ENCODE measurements around the gene PKD2.
"Not testable (repeated sequence)": the region's sequence is repeated elsewhere in the genome, so short reads cannot be mapped to it uniquely, and the experiment has no call there.

The PKD2 gene

DNA sequence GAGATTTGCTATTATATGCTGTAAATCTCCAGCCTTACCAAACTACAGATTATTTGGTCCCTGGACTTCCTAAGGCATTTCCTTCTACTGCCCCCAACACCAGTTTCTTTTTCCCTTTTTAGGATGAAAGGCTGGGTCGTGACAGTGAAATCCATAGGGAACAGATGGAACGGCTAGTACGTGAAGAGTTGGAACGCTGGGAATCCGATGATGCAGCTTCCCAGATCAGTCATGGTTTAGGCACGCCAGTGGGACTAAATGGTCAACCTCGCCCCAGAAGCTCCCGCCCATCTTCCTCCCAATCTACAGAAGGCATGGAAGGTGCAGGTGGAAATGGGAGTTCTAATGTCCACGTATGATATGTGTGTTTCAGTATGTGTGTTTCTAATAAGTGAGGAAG lies 67.9 kb downstream of the PKD2 start:
- DNase-seq = no peak

DNA sequence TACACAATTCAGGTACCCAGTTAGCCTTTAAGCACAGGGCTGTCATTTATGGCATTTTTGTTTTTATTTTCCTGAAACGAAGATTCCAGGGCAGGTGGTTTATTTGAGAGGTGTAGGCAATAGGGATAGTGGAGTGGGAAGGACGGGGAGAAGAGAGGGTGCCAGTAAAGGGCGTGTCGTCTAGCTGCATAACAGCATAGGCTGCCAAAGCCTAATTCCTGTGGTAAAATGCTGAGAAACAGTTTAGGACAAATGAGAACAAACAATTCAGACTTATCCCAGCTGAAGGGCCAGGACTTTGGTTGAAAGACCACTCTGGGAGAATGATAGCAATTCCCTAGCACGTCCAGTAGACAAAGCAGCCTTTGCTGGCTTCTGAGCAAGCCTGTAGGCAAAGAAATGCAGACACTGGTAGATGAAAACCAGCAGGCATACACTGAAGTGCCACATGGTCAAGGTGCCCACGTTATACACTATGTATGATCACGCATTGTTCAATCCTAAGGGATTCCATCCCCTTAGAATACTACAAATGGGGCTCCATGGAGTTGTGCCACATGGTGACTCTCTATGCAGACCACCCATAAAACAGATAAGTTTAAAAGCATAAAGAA lies 70.6 kb downstream of the PKD2 start:
- DNase-seq = no peak

DNA sequence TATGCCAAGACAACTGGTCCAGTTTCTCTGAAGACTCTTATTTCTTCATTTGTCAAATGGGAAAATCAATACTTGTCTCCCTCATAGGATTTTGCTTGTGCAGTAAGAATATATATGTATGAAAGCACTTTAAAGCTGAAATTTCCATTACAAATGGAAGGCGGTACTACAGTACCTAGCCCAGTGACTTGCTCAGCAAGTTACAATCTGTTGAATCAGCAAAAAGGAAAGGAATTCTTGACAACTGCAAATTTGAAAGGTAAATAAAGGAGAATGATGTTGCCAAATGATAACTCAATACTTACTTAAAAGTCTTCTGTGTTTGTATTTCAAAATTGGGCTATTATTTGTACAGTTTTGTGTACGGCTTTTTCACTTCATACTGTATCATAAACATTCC lies 71.1 kb downstream of the PKD2 start:
- no peak for DNase-seq

DNA sequence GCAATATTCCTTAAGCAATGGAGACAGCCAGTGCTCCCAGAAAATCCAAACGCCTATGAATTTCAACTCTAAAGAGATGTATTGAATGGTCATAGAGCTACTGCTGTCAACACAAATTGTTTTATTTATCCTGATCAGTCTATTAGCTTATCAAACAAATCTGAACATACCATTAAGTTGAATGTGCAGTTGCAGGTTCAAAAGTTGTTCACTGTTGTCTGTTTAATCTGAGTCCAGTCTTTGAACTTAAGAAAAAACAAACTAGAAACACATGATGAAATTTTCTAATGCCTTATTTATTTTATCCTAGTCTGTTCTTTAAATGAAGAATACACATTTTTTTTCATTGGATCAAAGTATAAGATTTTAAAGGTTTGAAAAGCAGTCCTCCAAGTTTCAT lies 73.2 kb downstream of the PKD2 start:
- no peak for DNase-seq

DNA sequence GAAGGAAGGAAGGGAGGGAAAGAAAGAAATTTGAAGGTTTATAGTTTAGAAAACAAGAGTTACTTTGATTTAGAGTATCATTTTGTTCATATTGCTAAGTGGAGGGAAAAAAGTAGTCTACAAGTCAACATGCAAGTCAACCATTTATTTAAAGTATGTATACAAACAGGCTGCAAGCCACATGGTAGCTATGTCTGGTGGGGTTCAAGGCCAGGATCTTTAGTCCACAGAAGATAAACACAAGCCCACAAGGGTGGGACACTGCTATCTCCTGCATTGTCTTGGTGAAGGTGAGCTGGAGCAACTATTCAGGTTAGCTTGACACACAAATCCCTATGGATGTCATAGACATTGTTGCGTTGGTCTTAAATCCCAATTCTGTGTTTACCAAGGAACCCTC lies 79.6 kb downstream of the PKD2 start:
- no peak for DNase-seq

DNA sequence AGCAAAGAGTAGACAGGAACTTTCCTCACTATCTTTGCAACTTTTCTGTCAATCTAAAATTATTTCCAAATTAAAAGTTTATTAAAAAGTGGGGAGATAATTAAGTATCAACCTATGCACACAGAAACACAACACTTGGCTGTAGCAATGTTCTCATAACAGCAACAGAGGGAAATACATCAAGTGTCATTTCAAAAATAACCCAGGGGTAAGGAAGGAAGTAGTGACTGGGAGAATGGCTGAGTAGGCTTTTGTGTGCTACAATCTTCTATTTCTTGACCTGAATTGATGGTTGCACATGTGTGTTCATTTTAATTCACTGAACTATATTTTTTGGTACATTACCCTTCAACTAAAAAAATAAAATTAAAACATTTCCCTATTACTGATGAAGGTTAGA lies 83.5 kb downstream of the PKD2 start:
- DNase-seq = no peak

DNA sequence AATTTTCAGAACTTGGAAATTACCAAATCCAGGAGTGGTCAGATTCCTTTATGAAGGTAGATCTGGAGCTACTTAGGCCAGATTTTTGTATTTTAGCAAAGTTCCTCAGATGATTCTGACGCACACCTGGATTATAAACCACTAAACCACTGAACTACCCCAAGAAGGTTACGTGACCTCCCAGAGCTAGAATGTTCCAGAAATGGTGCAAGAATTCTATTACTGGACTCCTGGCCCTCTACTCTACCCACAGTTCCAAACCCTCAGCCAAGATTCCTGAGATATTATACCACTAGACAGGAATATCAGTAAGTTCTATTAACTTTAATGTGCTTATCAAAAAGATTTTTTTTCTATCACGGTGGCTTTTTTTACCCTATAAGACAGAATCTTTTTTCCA lies 83.9 kb downstream of the PKD2 start:
- DNase-seq = no peak

DNA sequence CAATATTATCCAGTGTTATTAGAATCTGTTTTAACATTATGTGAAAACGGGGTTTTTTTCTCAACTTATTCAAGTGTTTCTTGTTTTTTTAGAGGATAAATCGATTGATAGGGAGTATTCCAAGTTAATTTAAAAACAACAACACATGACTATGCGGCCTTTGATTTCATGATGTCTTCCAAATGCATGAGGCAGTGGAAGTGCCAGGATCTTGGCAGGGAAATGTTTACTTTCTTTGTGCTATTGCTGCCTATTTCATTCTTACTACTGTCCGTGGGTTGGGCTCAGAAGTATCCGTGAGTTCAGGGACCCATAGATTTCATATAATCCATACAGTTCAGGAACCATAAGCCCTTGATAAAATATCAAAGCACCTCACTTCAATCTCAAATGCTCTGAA lies 86.4 kb downstream of the PKD2 start:
- no peak for DNase-seq

DNA sequence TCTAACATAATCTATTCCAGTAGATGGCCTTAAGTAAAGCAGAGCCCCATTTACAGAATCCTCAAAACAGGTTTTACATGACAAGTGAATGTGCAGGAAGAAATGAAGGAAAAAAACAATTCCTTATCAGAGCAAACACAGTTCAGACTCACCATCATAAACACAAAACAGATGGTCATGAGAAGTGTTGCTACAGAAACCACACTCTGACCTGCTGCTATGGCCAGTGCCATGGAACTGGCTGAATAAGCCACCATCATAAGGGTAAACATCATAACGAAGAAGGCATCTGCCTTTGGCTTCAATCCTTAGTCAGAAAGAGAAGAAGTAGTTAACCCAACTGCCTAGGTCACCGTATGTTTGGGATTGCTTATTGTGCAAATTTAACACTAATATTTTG lies 89.9 kb downstream of the PKD2 start:
- no peak for DNase-seq

DNA sequence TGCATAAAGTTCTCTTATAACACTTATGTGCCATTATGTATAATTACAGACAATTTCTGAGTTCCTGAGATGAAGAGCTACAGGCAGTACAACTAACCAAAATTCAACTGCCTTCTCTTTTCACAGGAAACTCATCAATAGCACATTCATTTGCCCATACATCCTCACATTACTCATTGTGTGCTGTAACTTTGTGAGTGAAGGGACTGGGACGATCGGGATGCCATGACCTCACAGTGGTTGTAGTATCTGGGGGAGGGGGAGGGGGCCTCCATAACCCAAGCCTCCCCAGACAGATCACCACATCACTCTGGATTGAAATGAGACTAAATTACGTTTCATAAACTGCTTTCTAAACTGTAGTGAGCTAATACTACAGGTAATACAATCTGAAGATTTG lies 90.3 kb downstream of the PKD2 start:
- DNase-seq = no peak

DNA sequence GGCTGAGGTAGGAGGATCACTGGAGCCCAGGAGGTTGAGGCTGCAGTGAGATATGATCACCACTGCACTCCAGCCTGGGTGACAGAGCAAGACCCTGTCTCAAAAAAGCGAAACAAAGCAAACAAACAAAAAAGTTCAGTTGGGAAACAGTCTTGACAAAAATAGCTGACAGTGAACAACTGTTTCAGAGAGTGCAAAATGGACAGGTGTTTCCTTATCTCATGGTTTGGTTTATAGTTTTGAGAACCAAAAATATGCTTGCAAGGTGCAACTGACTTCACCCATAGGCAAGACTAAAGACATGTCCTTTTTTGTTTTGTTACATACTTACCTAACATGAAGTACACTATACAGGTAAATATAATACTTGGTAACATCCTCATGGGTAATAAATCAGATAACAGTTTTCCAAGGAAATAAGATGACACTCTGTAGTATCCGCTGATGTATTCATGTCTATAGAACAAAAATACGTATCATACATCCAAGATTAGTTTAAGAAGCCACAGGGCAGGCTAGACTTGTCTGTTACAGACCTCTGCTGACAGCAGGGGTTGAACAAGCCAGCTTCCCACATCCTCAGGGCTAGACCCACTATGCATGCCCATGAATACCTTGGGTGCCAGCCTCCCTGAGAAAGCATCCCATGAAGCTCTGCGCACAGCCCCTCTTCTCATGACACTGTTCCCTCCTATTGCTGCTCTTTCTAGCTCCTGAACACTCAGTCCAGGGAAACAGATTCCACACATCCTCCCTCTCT lies 91.7 kb downstream of the PKD2 start:
- DNase-seq = no peak

DNA sequence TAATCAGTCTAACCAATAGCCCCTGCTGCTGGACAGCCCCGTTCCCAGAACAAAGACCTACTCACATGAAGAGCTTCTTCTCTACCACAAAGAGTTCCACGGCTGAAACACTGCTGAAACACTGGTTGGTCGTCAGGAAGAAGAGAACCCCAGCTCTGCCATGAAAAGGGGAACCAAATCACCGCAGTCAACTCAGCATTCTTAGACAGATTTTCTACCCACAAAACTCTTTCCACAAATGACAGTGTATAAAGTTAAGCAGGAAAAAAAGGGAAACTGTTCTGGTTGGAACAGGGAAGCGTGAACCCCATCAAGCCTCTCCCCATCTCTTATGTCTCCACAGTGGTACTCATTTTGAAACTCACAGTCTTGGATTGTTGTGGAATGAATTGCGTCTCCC lies 93.7 kb downstream of the PKD2 start:
- DNase-seq = no peak

DNA sequence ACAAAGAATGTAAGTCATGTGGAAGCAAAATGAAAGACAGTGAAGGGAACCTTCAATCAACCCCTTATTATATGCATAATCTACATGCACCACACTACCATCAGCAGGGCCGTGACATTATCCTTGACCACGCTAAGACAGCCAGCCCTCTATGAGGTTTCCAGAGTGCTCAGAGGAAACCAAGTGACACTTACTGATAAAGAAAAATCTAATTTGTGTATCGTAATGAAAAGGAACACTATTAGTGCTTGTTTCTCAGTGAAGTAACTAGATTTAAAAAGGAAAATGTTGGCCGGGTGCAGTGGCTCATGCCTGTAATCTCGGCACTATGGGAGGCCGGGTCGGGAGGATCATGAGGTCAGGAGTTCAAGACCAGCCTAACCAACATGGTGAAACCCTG lies 94.6 kb downstream of the PKD2 start:
- no peak for DNase-seq

DNA sequence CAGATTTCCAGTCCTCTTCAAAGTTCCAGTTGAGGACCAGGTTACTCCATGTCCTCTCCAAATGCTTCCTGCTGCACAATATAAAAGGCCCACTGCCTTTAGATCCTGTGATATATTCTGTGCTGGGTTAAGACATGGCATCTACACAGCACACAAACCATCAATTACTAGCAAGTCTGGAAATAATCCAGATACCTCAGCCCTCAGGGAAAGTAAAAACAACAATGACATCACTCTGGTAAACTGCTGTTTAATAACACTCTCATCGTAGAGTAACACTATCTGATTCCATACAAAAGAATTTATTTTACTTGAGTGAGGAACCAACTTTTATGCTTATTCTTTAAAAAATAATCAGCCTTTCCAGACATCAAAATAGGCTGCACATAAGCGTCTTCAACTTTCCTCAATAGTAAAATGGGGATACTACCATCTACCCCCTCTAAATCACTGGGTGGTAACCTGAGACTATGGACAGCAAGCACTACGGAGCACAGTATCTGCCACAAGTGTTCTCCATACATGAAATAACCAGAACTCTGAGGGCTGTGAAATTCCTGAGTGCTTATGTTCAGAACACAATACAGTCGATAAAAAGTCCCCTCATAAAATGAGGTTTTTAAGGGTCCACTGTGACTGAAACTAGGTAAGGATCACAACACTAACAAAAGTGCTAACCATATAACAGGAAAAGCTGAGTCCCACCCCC lies 97.6 kb downstream of the PKD2 start:
- no peak for DNase-seq

DNA sequence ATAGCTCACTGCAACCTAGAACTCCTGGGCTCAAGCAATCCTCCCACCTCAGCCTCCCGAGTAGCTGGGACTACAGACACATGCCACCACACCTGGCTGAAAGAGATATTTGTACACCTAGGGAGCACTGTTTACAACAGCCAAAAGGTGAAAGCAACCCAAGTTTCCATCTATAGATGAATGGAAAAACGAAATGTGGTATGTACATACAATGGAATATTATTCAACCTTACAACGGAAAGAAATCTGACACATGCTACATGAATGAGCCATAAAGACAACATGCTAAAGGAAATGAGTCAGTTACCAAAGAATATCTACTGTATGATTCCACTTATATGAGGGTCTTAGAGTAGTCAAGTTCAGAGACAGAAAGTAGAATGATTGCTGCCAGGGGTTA lies 98.8 kb downstream of the PKD2 start:
- no peak for DNase-seq

DNA sequence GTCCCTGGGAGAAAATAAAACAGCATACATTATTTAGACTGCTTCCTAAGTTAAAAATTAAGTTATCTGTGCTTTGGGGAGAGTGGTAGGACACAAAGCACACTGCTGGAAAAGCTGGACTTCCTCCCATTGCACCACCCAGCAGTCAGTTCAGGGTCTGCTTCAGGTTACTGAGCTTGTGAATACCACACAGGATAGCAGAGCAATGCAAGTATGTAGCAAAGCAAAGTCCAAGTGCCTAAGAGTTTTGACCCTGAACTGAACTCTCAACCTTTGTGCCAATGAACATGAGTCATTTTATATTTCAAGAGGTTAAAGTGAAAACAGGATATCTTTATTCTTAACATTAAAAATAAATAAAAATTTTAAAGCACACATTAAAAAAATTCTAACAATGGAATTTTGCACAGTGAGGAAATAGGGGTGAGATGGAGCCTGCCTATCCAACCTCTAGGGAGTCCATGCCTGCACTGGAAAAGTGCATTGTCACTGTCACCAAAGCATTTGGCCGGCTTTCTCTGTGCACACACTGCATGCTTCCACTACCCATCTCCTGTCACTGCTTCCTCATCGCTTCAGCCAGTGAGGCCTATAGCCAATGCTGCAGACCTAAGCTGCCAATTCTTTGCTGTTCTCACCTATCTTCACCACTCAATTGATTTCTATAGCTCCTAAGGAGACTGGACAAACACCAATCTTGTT lies 100.1 kb downstream of the PKD2 start:
- no peak for DNase-seq

DNA sequence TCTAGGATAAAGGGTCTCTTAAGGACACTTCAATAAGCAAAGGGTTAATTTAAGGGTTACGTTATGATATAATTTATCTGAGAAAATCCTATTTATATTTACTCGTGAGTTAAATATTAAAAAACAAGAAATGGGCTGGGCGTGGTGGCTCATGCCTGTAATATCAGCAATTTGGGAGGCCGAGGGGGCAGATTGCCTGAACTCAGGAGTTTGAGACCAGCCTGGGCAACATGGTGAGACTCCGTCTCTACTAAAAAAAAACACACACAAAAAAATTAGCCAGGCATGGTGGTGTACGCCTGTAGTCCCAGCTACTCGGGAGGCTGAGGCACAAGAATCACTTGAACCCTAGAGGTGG lies 100.7 kb downstream of the PKD2 start:
- DNase-seq = not testable (repeated sequence)

DNA sequence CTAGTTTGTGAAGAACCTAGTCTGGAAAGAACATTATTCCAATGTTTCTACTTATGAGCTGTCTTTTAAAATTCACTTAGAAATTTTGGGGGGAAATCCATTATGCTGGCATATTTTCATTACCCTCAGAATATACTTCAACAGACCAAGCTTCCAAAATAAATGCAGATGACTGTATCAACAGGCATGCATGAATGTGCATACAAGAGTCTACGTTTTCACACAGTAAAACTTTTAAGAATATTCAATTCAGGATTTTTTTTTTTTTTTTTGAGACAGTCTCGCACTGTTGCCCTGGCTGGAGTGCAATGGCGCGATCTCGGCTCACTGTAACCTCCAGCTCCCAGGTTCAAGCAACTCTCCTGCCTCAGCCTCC lies 101.3 kb downstream of the PKD2 start:
- DNase-seq = no peak

DNA sequence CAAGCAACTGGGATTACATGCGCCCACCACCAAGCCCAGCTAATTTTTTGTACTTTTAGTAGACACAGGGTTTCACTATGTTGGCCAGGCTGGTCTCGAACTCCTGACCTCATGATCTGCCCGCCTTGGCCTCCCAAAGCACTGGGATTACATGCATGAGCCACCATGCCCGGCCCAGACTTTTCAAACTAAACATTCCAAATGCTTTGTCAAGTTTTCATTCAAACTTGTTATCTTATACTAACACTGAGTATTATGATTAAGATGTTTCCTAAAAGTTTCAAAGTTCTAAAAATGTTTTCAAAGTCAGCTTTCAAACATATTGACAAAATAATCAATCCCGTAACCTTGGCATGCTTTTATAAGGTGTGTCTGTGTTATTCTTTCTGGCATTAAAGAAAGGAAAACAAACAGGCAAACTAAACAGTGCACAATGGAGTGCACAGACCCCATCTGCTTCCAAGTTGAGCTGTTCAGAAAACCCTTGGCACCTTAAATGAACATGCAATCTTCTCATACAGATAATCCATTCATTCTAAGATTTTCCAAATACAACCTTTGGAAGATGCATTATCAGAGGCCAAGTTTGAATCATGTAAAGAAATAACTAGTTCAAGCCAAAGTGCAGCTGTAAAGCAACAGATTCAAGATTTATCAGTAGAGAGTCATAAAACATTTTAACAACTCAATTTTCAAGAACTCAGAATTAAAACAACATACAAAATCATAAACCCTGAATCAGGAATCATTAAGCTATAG lies 101.9 kb downstream of the PKD2 start:
- DNase-seq = no peak

DNA sequence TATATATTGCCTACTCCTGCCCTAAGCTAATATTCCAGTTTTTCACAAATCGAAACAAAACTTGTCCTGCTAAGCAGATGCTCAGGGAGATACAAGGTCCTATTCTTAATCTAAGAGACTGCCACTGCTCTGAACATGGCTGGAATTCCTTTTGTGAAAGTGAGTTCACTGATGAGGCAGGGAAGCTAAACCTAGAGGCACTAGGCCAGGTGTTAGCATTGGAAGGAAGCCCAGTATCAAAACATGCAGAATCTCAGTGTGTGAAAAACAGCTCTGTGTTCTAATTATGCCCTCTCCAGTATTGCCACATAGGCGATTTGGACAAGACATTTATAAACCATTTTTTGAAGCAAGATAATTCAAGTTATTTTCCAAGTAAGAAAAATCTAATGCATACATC lies 103.4 kb downstream of the PKD2 start:
- no peak for DNase-seq

DNA sequence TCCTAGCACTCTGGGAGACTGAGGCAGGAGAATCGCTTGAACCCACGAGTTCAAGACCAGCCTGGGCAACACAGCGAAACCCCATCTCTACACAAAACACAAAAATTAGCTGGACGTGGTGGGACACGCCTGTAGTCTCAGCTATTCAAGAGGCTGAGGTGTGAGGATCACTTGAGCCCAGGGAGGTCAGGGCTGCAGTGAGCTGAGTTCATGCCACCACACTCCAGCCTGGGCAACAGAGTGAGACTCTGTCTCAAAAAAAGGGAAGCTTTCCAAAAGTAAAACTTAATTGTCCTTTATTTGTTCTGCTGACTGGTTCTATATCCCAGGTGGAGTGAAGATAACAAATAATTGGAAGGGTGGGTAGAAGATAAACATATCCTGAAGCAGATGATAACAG lies 105.4 kb downstream of the PKD2 start:
- no peak for DNase-seq

DNA sequence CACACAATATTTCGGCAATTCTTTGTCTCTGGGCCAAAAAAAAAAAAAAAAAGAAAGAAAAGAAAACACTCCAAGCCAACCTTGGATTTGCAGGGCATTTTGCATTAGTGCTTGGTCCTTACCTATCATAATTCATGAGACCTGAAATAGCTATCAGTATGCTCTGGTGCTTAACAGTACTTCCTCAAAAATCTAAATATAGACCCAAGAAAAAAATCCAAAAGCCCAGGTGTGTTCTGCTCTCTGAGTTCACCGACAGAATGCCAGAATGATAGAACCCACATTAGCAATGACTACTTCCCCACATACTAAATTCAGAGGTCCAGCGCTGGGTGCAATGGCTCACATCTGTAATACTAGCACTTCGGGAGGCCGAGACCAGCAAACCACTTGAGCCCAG lies 108.2 kb downstream of the PKD2 start:
- no peak for DNase-seq

DNA sequence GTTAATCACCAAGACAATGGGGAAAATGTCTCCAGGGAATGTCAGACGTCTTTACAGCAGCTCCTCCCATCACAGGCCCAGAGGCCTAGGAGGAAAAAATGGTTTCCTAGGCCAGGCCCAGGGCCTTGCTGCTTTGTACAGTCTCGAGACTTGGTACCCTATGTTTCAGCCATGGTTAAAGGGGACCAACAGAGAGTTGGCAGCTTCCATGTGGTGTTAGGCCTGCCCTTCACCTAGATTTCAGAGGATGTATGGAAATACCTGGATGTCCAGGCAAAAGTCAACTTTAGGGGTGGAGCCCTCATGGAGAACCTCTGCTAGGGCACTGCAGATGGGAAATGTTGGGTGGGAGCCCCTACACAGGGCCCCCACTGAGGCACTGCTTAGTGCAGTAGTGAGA lies 112.5 kb downstream of the PKD2 start:
- no peak for DNase-seq
